GM12891 (cell line): Measurements from ENCODE around the gene TIAM2.
A peak's percentile ranks its signal among the peaks of the same experiment; 100 is the strongest.

Experiments used
- DNase-seq: peaks from one replicate; pipeline ENCODE4 v3.0.0; 2011; ENCODE audit warnings: low spot score; ENCODE audit not compliant: insufficient read length
- FAIRE-seq: peaks from 2 replicates; lab custom pipeline; 2011; peaks lifted over from hg19 to GRCh38; lab: Jason Lieb, UNC
- PAX5 ChIP-seq: IDR thresholded peaks from 2 replicates; pipeline ENCODE4 v1.6.1; 2011; ENCODE audit warnings: low read length, moderate library complexity, mild to moderate bottlenecking; ENCODE audit not compliant: insufficient read depth, severe bottlenecking
- POLR2A ChIP-seq: IDR thresholded peaks from 2 replicates; pipeline ENCODE4 v1.6.1; 2011; ENCODE audit warnings: low read depth, low read length, control low read depth
- POLR2AphosphoS5 ChIP-seq: IDR thresholded peaks from 2 replicates; pipeline ENCODE4 v1.6.1; 2011; ENCODE audit warnings: low read depth, low read length, control low read depth
- POU2F2 ChIP-seq: IDR thresholded peaks from 2 replicates; pipeline ENCODE4 v1.6.1; 2011; ENCODE audit warnings: low read depth, mild to moderate bottlenecking, control low read depth, low read length, moderate library complexity
- SPI1 ChIP-seq: IDR thresholded peaks from 2 replicates; pipeline ENCODE4 v1.6.1; 2011; ENCODE audit warnings: low read depth, low read length, control low read depth
- TAF1 ChIP-seq: IDR thresholded peaks from 2 replicates; pipeline ENCODE4 v1.6.1; 2011; ENCODE audit warnings: low read depth, low read length, control low read depth

The TIAM2 gene

DNA sequence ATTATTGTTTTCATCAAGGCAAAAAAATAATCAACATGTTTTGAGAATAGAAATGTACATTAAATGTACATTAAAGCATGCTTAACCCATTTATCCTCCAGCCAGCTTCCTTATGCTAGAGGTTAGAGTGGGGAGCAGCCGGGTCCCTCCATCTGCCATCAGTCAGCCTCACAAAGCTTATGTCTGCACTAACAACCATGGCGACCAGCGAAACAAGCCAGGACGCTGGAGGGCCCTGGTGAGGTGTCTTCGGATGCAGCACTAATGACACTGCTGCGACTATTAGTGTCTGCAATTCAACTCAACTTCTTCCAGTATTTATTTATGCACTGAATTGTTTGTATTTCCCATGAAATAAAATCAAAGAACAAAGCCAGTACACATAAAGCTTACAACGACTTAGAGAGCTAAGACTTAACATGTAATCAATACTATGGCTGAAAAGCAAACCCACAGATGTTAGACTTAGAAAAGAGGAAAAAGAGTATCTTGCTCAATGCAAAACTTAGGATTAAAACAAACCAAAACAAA is 275.5 kb downstream of the TIAM2 start:
- no peak for TF ChIP-seq PAX5
- no peak for TF ChIP-seq TAF1
- TF ChIP-seq POLR2AphosphoS5 = no peak
- no peak for TF ChIP-seq SPI1
- TF ChIP-seq POU2F2 = no peak
- no peak for TF ChIP-seq POLR2A
- DNase-seq = no peak
- FAIRE-seq = no peak

DNA sequence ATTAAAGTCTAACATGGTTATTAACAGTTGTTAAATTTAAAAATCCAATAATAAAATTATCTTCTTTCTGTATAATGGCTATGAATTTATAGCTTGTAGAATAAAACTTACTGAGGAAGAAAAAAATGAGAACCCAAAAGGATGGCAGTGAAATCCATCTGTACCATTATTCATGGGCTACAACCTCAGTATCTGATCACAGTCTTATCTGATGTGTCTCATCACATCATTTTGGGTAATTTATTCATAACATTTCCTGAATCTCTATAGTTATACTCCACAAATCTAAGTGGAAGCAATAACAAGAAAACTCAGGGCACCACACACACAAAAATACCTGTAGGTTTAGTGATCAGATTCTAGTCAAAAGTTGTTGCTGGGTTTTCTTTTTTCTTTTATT is 276.0 kb downstream of the TIAM2 start:
- TF ChIP-seq POU2F2 = no peak
- TF ChIP-seq SPI1 = no peak
- no peak for TF ChIP-seq POLR2AphosphoS5
- TF ChIP-seq TAF1 = no peak
- TF ChIP-seq PAX5 = no peak
- no peak for TF ChIP-seq POLR2A
- DNase-seq = no peak
- no peak for FAIRE-seq

DNA sequence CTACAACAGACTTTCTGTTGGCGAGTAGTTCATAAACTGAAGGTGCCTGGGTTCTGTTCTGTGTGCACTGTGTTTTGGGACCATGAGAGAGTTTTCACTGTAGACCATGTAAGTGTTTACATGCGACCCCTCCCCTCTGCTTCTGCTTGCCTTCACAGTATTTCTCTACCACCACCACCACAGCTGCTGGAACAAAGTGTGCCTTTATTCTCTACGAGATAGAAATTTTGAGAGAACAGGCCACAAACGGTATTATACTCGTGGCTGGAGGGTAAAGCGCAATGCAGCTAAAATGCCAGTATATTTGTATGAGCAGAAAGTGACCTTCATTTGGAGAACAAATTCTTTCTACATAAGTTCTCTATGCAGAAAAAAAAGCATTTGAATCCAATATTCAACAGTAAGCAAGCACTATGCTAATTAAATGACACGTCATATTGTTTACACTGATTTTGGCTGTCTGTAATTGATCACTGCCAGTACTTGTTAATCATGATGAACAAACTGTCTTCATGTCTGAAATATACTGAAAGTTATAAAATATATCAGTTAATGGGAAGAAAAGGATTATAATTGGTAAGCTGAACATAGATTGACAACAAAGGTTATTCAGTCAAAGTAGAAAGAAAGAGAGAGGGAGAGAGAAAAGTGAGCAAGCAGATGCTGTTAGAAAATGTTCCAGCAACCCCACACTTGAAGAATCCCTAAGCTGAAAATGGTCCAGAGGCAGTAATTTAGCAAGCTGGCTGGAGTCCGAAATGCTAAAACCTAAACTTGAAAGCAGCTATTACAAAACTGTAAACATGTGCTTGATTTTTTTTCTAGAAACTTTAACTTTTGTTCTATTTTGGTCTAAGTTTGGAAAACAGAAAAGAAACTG is 277.5 kb downstream of the TIAM2 start:
- no peak for FAIRE-seq
- TF ChIP-seq POLR2A (no peak), POU2F2 (no peak), SPI1 (no peak), PAX5 (no peak), TAF1 (no peak), POLR2AphosphoS5 (no peak)

DNA sequence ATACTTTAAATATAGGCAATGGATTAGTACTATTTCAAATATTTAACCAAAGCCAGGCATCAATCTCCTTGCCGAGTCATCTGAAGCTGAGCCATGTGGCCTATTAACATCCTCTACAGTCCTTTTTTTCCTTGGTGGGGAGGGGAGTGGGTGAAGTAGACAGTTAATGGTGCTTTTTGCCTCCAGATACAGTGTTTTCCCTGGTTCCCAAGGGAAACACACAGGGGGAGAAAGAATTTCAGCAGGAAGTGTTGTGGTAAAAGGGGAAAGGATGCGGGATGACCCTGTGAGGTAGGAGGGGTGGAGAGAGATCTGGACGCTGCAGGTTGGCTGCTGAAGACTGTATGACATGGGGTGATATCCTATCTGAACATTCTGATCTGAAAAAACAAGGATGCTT is 278.3 kb downstream of the TIAM2 start:
- no peak for TF ChIP-seq SPI1
- no peak for TF ChIP-seq TAF1
- TF ChIP-seq PAX5 = no peak
- no peak for TF ChIP-seq POLR2AphosphoS5
- no peak for TF ChIP-seq POLR2A
- TF ChIP-seq POU2F2 = no peak
- FAIRE-seq (peak; percentile 38), DNase-seq (no peak)

More for the DNA sequence above, 277.5 kb downstream of the TIAM2 start:
- DNase-seq = no peak

DNA sequence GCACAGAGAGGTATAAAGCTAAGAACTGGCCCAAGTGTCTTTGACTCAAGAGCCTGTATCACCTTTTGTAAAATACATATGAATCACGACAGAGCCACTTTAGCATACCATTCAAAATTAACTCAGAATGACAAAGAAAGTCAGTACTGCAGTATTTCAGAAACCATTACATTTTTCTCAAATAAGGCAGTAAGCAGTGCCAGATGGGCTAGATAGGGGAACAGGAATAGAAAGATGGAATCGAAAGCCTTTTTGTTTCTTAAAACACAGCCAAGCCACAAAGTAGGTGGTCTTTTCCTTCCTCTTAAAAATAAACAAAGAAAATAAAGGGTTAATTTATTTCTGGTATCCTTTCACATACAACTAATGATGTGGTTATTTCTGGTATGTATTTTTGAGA is 279.0 kb downstream of the TIAM2 start:
- TF ChIP-seq TAF1 (no peak), POU2F2 (no peak), SPI1 (no peak), PAX5 (no peak), POLR2AphosphoS5 (no peak), POLR2A (no peak)
- DNase-seq (no peak), FAIRE-seq (no peak)

DNA sequence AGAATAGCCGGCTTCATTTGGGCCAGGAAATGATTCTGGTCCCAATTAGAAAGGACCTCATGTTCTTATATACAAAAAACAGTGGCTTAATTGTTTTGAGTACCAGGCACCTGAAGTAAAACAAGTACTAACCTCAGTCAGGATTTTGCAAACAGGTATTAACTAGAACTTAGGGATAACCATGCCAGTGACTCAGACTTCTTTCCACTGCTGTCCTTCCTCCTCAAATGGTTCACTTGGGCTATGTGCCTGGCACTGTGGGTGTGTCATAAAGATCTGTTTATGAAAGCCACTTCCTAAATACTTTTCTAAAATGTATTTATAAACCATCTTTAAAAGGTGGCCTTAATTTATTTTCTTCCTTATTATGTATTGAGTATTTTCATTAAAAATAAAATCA is 279.4 kb downstream of the TIAM2 start:
- DNase-seq (no peak), FAIRE-seq (no peak)
- TF ChIP-seq POLR2AphosphoS5 (no peak), PAX5 (no peak), POLR2A (no peak), SPI1 (no peak), TAF1 (no peak), POU2F2 (no peak)

DNA sequence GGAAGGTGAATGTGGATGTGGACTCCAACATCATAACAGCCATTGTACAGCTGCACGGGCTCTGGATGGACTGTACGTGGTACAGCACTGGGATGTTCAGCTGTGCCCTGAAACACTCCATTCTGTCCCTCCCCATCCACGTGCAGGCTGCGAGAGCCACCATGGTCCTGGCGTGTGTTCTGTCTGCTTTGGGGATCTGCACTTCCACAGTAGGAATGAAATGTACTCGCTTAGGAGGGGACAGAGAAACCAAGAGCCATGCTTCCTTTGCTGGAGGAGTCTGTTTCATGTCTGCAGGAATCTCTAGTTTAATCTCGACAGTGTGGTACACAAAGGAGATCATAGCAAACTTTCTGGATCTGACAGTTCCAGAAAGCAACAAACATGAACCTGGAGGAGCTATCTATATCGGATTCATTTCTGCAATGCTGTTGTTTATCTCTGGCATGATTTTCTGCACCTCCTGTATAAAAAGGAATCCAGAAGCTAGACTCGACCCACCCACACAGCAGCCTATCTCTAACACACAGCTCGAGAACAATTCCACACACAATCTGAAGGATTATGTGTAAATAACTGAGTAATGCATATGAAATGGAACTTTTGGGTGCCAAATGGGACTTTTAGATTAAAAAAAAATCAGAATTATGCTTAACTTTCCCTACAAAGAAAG is 280.8 kb downstream of the TIAM2 start:
- TF ChIP-seq POU2F2 = no peak
- no peak for TF ChIP-seq PAX5
- TF ChIP-seq SPI1 = no peak
- no peak for TF ChIP-seq POLR2AphosphoS5
- no peak for TF ChIP-seq POLR2A
- no peak for TF ChIP-seq TAF1
- DNase-seq = no peak
- FAIRE-seq = no peak

DNA sequence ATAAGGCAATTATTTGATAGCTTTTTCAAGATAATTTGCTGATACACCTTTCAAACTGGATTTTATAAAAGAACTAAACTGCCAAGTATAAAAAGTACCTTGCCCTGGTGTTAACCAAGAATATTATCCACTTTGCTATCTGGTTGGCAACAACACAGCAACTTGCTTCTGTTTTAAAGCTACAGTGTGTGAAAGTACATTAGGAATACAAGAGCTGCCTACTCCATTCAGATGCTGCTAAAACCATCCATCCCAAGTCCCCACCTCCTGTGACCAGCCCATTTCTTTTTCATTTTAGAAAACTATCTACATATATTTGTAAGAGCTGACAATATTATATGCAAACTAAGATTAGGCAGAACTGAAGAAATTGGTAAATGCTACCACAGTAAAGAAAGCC is 281.5 kb downstream of the TIAM2 start:
- TF ChIP-seq TAF1 = no peak
- TF ChIP-seq PAX5 = no peak
- TF ChIP-seq POU2F2 = no peak
- TF ChIP-seq POLR2AphosphoS5 = no peak
- TF ChIP-seq POLR2A = no peak
- no peak for TF ChIP-seq SPI1

DNA sequence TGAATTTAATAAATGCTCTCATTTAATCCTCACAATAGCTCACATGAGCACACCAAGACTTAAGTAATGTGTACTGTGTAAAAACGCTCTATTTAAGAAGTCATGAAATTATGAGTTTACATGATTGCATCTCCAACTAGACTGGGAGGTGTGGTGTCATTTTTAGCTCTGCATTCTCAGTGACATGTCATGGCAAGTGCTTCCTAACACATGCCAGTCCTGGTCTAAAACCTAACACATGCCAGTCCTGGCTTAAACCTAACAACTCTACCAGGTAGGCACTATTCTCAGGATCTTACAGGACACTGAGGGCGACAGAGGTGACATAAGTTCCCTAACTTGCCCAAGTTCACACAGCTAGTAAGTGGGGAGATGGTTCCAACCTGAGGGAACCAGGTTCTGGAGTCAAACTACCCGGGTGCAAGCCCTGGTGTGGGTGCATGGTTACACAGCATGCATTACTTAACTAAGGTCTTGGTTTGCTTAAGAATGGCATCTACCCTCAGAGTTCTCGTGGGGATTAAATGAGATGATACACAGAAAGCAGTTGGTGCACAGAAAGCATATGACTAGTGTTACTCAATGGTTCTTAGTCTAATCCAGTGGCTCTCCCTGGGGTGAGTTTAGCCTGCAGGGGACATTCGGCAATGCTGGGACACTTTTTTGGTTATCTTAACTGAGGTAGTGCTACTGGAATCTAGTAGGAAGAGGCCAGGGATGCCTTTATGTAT is 283.4 kb downstream of the TIAM2 start:
- FAIRE-seq (no peak), DNase-seq (no peak)
- no peak for TF ChIP-seq SPI1
- no peak for TF ChIP-seq POLR2AphosphoS5
- no peak for TF ChIP-seq TAF1
- no peak for TF ChIP-seq POU2F2
- TF ChIP-seq PAX5 = no peak
- no peak for TF ChIP-seq POLR2A

More for the DNA sequence above, 281.5 kb downstream of the TIAM2 start:
- no peak for FAIRE-seq
- DNase-seq = no peak

DNA sequence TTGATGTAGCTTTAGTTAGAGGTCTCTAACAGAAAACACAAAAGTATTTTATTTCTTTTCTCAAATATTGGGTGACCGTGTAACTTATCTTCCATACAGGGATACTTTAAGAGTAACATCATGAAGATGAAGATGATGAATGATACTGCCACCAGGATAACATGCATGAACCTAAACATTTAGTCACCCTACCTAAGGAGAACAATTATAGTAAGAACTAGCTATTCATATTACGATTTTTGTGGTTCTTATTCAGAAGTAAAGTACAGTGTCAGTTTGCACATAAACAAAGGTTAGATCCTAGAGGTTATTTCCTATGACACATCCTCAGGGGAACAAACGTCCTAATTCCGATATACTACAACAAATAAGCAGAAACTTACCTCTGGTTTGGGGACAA is 289.7 kb downstream of the TIAM2 start:
- DNase-seq (no peak), FAIRE-seq (no peak)
- no peak for TF ChIP-seq SPI1
- TF ChIP-seq TAF1 = no peak
- TF ChIP-seq PAX5 = no peak
- TF ChIP-seq POLR2AphosphoS5 = no peak
- no peak for TF ChIP-seq POU2F2
- TF ChIP-seq POLR2A = no peak
